PFSK-1 (cell line): Measurements from ENCODE around the gene CACNA1C.

Source experiments
- FOXP2 ChIP-seq: optimal IDR thresholded peaks from 2 replicates; pipeline ENCODE3; 2011; ENCODE audit warnings: borderline replicate concordance, control low read depth, inconsistent platforms; ENCODE audit not compliant: insufficient read depth; ENCODE audit errors: extremely low read length, extremely low read depth
- POLR2AphosphoS5 ChIP-seq: IDR thresholded peaks from 2 replicates; pipeline ENCODE4 v1.6.1; 2012; ENCODE audit warnings: low read depth, mild to moderate bottlenecking, control low read depth, low read length, moderate library complexity
- SIN3A ChIP-seq: IDR thresholded peaks from 2 replicates; pipeline ENCODE4 v1.6.1; 2012; ENCODE audit warnings: mild to moderate bottlenecking, low read length, moderate library complexity, borderline replicate concordance; ENCODE audit not compliant: insufficient read depth
- TAF1 ChIP-seq: IDR thresholded peaks from 2 replicates; pipeline ENCODE4 v1.6.1; 2012; ENCODE audit warnings: low read length, control low read depth, borderline replicate concordance; ENCODE audit not compliant: insufficient read depth
- TF ChIP-seq, protein P1 (sequence below), 2 experiments: IDR thresholded peaks; 2 replicates each; pipeline versions ENCODE4 v1.6.1 to v1.8.0; 2011 to 2012; ENCODE audit warnings: low read depth in 2 of 2, low read length in 2 of 2, control low read depth in 1 of 2, inconsistent platforms in 1 of 2, mild to moderate bottlenecking in 1 of 2, moderate library complexity in 1 of 2; ENCODE audit not compliant: insufficient read depth in 1 of 2

DNA sequence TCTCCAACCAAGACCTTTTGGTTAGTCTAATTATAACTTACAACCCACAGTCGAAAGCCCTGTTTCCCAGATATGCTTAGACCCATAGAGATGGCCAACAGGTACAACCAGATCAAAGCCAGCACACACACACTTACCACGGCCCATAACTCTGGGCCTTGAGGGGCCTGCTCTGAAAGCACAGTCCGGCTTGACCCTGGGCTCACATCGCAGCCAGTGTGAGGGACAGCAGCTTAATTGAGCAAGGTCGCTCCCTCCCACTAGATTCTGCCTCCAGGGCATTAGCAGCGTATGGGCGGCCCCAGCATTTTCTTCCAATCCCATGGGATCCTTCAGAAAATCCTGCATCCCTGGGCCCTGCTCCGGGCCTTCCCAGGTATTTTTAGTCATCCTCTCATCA lies 584.6 kb downstream of the CACNA1C start:
- TF ChIP-seq TAF1 (no peak), POLR2AphosphoS5 (no peak), SIN3A (no peak), FOXP2 (no peak)
- TF ChIP-seq, protein P1, sequence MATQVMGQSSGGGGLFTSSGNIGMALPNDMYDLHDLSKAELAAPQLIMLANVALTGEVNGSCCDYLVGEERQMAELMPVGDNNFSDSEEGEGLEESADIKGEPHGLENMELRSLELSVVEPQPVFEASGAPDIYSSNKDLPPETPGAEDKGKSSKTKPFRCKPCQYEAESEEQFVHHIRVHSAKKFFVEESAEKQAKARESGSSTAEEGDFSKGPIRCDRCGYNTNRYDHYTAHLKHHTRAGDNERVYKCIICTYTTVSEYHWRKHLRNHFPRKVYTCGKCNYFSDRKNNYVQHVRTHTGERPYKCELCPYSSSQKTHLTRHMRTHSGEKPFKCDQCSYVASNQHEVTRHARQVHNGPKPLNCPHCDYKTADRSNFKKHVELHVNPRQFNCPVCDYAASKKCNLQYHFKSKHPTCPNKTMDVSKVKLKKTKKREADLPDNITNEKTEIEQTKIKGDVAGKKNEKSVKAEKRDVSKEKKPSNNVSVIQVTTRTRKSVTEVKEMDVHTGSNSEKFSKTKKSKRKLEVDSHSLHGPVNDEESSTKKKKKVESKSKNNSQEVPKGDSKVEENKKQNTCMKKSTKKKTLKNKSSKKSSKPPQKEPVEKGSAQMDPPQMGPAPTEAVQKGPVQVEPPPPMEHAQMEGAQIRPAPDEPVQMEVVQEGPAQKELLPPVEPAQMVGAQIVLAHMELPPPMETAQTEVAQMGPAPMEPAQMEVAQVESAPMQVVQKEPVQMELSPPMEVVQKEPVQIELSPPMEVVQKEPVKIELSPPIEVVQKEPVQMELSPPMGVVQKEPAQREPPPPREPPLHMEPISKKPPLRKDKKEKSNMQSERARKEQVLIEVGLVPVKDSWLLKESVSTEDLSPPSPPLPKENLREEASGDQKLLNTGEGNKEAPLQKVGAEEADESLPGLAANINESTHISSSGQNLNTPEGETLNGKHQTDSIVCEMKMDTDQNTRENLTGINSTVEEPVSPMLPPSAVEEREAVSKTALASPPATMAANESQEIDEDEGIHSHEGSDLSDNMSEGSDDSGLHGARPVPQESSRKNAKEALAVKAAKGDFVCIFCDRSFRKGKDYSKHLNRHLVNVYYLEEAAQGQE (IDR thresholded peaks at IDR 0.05; ENCODE audit: insufficient read depth in 1 of 2, low read depth in 2 of 2, low read length in 2 of 2): no peak
